A549 (cell line): ENCODE data around the gene ACACA.

Experiments
- CHD4 ChIP-seq: fragments of 200-600 bp; sonication (generic); IDR thresholded peaks from 2 replicates; pipeline ENCODE4 v1.6.1; 2016; ENCODE audit warnings: antibody characterized with exemption, mild to moderate bottlenecking, borderline replicate concordance
- EP300 ChIP-seq, 2 experiments: fragments of >200 bp; sonication (Bioruptor Twin); formaldehyde crosslinking; IDR thresholded peaks; 2 replicates in 1 of 2; 3 replicates in 1 of 2; pipeline ENCODE4 v1.6.1; 2016 to 2017
- ESRRA ChIP-seq: fragments of 150-350 bp; IDR thresholded peaks from 2 replicates; pipeline ENCODE4 v1.6.1; 2014; ENCODE audit warnings: mild to moderate bottlenecking, low read length, borderline replicate concordance
- FOSL2 ChIP-seq, 2 experiments: fragments of 450-650 bp in 1 of 2; fragments of >200 bp in 1 of 2; sonication (Bioruptor Twin) in 1 of 2; formaldehyde crosslinking; IDR thresholded peaks; 2 replicates each; pipeline versions ENCODE4 v1.5.0 to v1.6.1; 2016 to 2020; ENCODE audit warnings: mild to moderate bottlenecking in 1 of 2, moderate library complexity in 1 of 2
- POLR2A ChIP-seq: IDR thresholded peaks from 2 replicates; pipeline ENCODE4 v1.6.1; 2012; ENCODE audit warnings: mild to moderate bottlenecking, low read length
- TF ChIP-seq, protein P1 (sequence below): fragments of >200 bp; sonication (Bioruptor Twin); formaldehyde crosslinking; IDR thresholded peaks from 3 replicates; pipeline ENCODE4 v1.5.1; 2016
- TF ChIP-seq, protein P2 (sequence below): IDR thresholded peaks from 2 replicates; pipeline ENCODE4 v1.6.1; 2012; ENCODE audit warnings: low read depth, borderline replicate concordance

DNA sequence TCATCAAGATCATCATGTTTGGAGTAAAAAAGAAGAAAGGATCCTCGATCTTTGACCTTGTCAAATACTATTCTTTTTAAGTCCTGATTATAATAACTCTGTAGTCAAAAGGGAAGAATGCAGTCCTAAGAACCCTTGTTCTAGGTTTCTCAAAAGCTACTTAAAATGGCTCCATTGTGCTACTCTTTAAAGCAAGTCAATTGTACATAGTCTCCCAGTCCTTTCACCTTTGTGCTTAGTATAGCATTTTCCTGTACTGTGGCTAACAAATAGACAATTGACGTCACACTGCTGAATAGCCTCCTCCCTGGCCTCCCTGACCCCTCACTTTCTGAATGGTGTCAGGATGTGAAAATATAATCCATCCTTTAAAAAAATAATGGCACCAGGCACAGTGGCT is 285.0 kb downstream of the ACACA start:
- TF ChIP-seq POLR2A (no peak), ESRRA (no peak), FOSL2 (IDR thresholded peaks at IDR 0.05) (no peak), FOSL2 (CRISPR knock-in tag; IDR thresholded peaks at IDR 0.05) (no peak), CHD4 (no peak), EP300 (IDR thresholded peaks at IDR 0.05) (no peak)
- TF ChIP-seq, protein P1, sequence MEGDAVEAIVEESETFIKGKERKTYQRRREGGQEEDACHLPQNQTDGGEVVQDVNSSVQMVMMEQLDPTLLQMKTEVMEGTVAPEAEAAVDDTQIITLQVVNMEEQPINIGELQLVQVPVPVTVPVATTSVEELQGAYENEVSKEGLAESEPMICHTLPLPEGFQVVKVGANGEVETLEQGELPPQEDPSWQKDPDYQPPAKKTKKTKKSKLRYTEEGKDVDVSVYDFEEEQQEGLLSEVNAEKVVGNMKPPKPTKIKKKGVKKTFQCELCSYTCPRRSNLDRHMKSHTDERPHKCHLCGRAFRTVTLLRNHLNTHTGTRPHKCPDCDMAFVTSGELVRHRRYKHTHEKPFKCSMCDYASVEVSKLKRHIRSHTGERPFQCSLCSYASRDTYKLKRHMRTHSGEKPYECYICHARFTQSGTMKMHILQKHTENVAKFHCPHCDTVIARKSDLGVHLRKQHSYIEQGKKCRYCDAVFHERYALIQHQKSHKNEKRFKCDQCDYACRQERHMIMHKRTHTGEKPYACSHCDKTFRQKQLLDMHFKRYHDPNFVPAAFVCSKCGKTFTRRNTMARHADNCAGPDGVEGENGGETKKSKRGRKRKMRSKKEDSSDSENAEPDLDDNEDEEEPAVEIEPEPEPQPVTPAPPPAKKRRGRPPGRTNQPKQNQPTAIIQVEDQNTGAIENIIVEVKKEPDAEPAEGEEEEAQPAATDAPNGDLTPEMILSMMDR, result no peak
- TF ChIP-seq, protein P2, sequence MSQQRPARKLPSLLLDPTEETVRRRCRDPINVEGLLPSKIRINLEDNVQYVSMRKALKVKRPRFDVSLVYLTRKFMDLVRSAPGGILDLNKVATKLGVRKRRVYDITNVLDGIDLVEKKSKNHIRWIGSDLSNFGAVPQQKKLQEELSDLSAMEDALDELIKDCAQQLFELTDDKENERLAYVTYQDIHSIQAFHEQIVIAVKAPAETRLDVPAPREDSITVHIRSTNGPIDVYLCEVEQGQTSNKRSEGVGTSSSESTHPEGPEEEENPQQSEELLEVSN, result no peak
